Measurements from ENCODE around the gene TRAK1. TPM values are rescaled to one million over a fixed set of nuclear protein-coding genes. Genes with fewer than 3 reads are reported as not detected.

Gene TRAK1
- total and polyA plus RNA-seq, 4 donors, result 35.3 to 69.6 (median 51.7) TPM

DNA sequence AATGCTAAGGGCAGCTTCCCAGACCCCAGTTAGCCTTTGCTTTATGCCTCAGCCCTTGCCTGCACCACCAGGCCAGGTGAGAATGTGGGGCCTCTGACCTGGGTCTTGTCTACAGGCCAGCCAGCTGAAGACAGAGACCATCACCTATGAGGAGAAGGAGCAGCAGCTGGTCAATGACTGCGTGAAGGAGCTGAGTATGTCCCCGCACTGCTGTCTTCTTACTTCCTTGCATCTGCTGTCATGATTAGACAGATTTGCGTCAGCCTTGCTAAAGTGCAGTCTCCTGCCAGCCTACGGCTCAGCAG is 100.2 kb downstream of the TRAK1 start:
- peaks cover 42% of the 10 kb centered on the region for H3K36me3 ChIP-seq (ENCODE audit: control insufficient read depth, insufficient read depth, low read length)
- H3K9me3 ChIP-seq (ENCODE audit: control insufficient read depth, insufficient read depth, low read length), result no peaks in the 10 kb centered on the region
- DNase-seq (ENCODE audit: low read depth in 4 of 6, low spot score in 6 of 6), result no peak
- peaks cover 11% of the 10 kb centered on the region for H3K4me1 ChIP-seq (ENCODE audit: control insufficient read depth, insufficient read depth, low read length)
- H3K4me3 ChIP-seq (ENCODE audit: low read depth, low read length), result no peak overlapping the region
- no peak overlapping the region for H3K27ac ChIP-seq (ENCODE audit: low read depth, low read length)
- 73% methylated on average over 2 of the region's 4 CpGs for WGBS (ENCODE audit: insufficient coverage)
- H3K27me3 ChIP-seq (ENCODE audit: control insufficient read depth, insufficient read depth, low read length), result no peaks in the 10 kb centered on the region

DNA sequence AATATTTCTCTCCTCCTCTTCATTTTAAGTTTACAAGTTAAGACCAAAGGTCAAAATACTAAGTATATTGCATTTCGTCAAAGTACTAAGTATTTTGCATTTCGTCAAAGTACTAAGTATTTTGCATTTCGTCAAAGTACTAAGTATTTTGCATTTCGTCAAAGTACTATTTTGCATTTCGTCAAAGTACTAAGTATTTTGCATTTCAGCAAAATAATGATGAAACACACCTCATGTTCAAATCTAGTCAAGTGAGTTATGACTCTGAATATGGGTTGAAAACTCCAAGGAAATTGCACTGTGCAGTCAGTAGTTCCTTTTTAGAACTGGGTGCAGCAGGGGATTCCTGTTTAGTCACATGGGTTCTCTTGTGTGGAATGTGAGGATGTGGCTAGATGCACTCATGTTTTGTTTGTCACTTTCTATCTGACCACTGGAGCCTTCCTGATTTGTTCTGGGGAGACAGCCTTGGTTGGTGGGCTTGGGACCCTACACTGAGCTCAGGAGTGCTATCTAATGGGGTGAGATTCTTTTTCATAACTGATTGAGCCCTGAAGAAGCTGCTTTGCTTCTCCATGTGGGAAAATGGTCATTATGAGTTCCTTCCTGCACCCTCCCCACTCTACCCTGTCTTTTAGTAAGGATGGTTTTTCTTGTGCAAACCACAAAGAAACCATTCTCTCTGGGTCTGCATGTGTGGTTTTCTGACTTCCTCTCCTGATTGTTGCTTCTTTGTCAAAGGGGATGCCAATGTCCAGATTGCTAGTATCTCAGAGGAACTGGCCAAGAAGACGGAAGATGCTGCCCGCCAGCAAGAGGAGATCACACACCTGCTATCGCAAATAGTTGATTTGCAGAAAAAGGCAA is 101.4 kb downstream of the TRAK1 start:
- no peak overlapping the region for H3K27ac ChIP-seq (ENCODE audit: low read depth, low read length)

DNA sequence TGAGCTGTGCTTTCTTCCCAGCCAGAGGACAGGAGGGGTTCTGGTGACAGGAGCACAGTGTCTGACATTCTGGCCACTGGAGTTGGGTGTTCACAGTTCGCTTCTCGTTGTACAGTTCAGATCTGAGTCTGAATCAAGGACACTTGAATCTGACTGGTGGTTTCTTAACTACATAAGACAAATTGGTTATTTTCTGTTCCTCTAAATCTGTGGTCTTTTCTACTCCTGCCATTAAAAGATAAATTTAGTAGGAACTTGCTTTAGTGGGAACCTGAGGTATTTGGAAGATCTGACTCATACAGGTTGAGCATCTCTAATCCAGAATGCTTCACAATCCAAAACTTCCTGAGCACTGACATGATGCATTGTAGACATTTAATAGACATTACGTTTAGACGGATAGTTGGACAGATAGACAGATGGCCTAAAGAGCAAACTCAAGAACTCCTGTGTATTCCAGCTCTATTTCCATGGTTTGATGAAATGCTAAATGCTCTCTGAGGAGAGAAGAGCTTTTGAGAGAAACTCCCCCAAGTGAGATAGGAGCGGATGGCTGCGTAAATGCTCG is 103.9 kb downstream of the TRAK1 start:
- Histone ChIP-seq H3K27me3 (ENCODE audit: control insufficient read depth, insufficient read depth, low read length) (no peaks in the 10 kb centered on the region), H3K4me3 (ENCODE audit: low read depth, low read length) (no peak overlapping the region), H3K4me1 (ENCODE audit: control insufficient read depth, insufficient read depth, low read length) (peaks cover 6% of the 10 kb centered on the region), H3K9me3 (ENCODE audit: control insufficient read depth, insufficient read depth, low read length) (no peaks in the 10 kb centered on the region), H3K27ac (ENCODE audit: low read depth, low read length) (no peak overlapping the region), H3K36me3 (ENCODE audit: control insufficient read depth, insufficient read depth, low read length) (peaks cover 57% of the 10 kb centered on the region)
- DNase-seq (ENCODE audit: low read depth in 4 of 6, low spot score in 6 of 6), result no peak
- WGBS (ENCODE audit: insufficient coverage), result no CpG with 5 or more reads among the region's 7 CpGs

More for the DNA sequence above, 101.4 kb downstream of the TRAK1 start:
- no peaks in the 10 kb centered on the region for H3K27me3 ChIP-seq (ENCODE audit: control insufficient read depth, insufficient read depth, low read length)
- H3K4me3 ChIP-seq (ENCODE audit: low read depth, low read length), result no peak overlapping the region
- 78% methylated on average over 4 of the region's 8 CpGs for WGBS (ENCODE audit: insufficient coverage)
- peaks cover 49% of the 10 kb centered on the region for H3K36me3 ChIP-seq (ENCODE audit: control insufficient read depth, insufficient read depth, low read length)
- H3K9me3 ChIP-seq (ENCODE audit: control insufficient read depth, insufficient read depth, low read length), result no peaks in the 10 kb centered on the region
- DNase-seq (ENCODE audit: low read depth in 4 of 6, low spot score in 6 of 6), result peak in 1 of 6 donors; percentile 31
- peaks cover 11% of the 10 kb centered on the region for H3K4me1 ChIP-seq (ENCODE audit: control insufficient read depth, insufficient read depth, low read length)

DNA sequence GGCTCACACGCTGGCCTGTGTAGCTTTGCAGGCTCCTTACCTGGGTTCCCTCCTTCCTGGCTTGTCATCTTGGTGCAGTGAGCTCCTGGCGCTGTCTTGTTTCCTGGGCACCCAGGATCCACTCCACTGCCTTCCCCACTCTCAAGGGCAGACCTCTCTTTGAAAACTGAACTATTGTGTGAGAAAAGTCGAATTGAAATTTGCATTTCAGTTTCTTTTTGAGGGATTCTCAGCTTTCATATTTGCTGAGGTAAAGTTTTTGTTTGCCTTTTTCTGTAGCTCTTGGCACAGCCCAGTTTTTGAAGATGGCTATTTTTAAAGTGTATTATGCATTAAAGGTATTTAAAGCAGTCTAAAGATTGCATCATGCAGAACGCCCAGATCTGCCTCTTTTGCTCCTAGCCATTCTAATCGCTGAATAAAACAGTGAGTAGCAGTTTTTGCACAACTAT is 104.7 kb downstream of the TRAK1 start:
- 80% methylated on average over 1 of the region's 5 CpGs for WGBS (ENCODE audit: insufficient coverage)
- no peak for DNase-seq (ENCODE audit: low read depth in 4 of 6, low spot score in 6 of 6)
- Histone ChIP-seq H3K27me3 (ENCODE audit: control insufficient read depth, insufficient read depth, low read length) (no peaks in the 10 kb centered on the region), H3K9me3 (ENCODE audit: control insufficient read depth, insufficient read depth, low read length) (no peaks in the 10 kb centered on the region), H3K36me3 (ENCODE audit: control insufficient read depth, insufficient read depth, low read length) (peaks cover 56% of the 10 kb centered on the region), H3K4me1 (ENCODE audit: control insufficient read depth, insufficient read depth, low read length) (peaks cover 6% of the 10 kb centered on the region), H3K27ac (ENCODE audit: low read depth, low read length) (no peak overlapping the region), H3K4me3 (ENCODE audit: low read depth, low read length) (no peak overlapping the region)

DNA sequence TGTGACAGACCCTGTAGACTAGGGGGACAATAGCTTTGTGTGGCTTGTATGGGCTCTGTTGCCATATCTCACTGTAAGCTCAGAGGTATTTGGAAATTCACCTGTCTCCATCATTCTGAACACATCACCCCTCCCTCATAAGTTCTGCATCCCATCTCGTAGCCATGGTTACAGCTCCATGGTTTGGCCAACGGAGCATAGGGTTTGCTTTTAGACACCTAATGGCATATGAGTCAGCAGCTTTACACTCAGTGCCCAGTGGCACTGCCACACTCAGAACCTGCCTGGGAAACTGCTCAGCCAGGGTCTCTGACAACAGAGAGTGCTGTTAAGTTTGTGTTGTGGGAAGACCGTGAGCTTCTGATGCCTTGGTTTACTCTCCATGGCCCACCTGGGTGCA is 107.6 kb downstream of the TRAK1 start:
- Histone ChIP-seq H3K4me1 (ENCODE audit: control insufficient read depth, insufficient read depth, low read length) (no peaks in the 10 kb centered on the region), H3K4me3 (ENCODE audit: low read depth, low read length) (no peak overlapping the region), H3K36me3 (ENCODE audit: control insufficient read depth, insufficient read depth, low read length) (peaks cover 77% of the 10 kb centered on the region), H3K27ac (ENCODE audit: low read depth, low read length) (no peak overlapping the region), H3K9me3 (ENCODE audit: control insufficient read depth, insufficient read depth, low read length) (no peaks in the 10 kb centered on the region), H3K27me3 (ENCODE audit: control insufficient read depth, insufficient read depth, low read length) (no peaks in the 10 kb centered on the region)
- WGBS (ENCODE audit: insufficient coverage), result 85% methylated on average over 3 of the region's 3 CpGs
- no peak for DNase-seq (ENCODE audit: low read depth in 4 of 6, low spot score in 6 of 6)

DNA sequence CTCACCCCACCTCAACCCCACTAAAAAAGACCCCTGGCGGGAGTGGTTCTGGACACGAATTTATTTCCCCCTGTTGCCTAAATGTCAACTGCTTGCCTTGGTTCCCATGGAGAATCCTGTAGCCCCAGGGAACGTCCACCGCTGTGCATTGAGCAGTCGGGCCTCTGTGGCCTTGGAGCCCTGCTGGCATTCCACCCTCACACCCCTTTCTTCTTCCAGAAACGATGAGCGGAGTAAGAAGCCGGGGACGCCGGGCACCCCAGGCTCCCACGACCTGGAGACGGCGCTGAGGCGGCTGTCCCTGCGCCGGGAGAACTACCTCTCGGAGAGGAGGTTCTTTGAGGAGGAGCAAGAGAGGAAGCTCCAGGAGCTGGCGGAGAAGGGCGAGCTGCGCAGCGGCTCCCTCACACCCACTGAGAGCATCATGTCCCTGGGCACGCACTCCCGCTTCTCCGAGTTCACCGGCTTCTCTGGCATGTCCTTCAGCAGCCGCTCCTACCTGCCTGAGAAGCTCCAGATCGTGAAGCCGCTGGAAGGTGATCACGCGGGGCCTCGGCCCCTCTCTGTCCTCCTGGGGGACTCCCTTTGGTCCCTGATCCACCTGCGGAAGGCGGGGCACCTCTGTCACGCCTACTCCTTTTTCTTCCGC is 111.2 kb downstream of the TRAK1 start:
- 78% methylated on average over 31 of the region's 35 CpGs for WGBS (ENCODE audit: insufficient coverage)
- H3K27me3 ChIP-seq (ENCODE audit: control insufficient read depth, insufficient read depth, low read length), result no peaks in the 10 kb centered on the region
- H3K4me1 ChIP-seq (ENCODE audit: control insufficient read depth, insufficient read depth, low read length), result no peaks in the 10 kb centered on the region
- no peaks in the 10 kb centered on the region for H3K9me3 ChIP-seq (ENCODE audit: control insufficient read depth, insufficient read depth, low read length)
- no peak for DNase-seq (ENCODE audit: low read depth in 4 of 6, low spot score in 6 of 6)
- H3K4me3 ChIP-seq (ENCODE audit: low read depth, low read length), result no peak overlapping the region
- H3K36me3 ChIP-seq (ENCODE audit: control insufficient read depth, insufficient read depth, low read length), result peaks cover 56% of the 10 kb centered on the region
- H3K27ac ChIP-seq (ENCODE audit: low read depth, low read length), result no peak overlapping the region

DNA sequence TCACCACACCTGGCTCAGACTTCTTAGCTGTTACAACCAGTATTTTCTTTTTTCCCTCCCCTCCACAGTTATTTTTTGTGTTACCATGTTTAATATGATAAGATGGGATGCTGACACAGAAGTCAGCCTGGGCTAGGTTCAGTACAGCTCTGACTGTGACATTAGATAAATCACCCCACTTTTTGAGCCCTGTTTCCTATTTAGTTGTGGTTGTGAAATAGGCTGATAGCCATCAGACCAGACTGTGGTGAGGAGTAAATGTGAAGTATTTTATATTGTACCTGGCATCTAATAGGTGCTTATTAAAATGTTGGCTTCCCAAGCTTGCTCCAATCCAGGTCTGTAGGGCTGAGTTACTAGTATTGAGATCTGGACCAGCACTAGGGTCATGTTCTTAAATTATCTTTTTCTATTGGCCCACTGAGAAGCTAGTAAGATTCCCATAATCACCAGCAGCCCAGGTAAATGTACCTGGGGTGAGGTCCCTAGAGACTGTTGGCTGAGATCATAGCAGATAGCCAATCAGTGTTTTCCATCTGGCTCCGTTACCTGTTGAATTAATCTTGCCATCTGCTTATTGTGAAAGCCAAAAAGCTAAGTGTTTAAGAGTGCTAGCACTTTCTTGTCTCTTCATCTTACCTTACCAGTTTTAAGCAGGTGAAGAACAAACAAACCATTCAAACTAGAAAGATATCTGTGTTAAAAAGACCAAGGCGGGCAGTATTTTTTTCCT is 113.9 kb downstream of the TRAK1 start:
- WGBS (ENCODE audit: insufficient coverage), result 100% methylated on average over 1 of the region's 2 CpGs
- Histone ChIP-seq H3K36me3 (ENCODE audit: control insufficient read depth, insufficient read depth, low read length) (peaks cover 57% of the 10 kb centered on the region), H3K9me3 (ENCODE audit: control insufficient read depth, insufficient read depth, low read length) (no peaks in the 10 kb centered on the region), H3K4me1 (ENCODE audit: control insufficient read depth, insufficient read depth, low read length) (peaks cover 3% of the 10 kb centered on the region), H3K27ac (ENCODE audit: low read depth, low read length) (no peak overlapping the region), H3K4me3 (ENCODE audit: low read depth, low read length) (no peak overlapping the region), H3K27me3 (ENCODE audit: control insufficient read depth, insufficient read depth, low read length) (no peaks in the 10 kb centered on the region)
- DNase-seq (ENCODE audit: low read depth in 4 of 6, low spot score in 6 of 6), result no peak

DNA sequence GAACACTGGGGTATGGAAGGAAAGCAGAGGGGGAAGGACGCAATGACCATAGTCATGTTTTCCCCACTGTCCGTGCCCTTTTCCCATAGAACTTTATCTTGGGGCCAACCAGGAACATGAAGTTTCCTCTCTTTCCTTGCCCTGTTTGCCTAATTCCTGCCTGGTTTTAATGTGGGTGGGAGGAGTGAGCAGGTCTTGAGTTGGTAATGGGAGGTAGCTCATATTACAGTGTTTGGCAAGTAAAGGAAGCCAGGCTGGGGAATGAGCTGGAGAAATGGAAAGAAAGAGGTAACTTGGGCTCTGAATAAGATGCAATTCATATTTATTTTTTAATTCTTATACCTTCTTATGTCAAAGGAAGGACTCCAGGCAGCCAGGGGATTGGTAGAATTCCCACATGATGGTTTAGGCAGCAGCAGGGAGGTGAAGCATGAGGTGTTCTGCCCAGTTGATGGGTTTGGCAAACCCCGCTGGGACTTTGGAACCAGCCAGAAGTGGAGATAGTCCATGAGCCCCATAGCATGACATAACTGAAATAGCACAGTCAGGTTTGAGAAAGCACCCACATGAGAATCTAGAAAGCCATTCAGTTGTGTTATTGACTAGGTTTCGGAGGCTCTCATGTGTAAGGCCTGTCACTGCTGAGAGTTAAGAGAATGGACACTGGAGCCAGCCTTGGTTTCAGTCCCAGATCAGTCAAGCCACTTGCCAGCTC is 114.8 kb downstream of the TRAK1 start:
- peaks cover 55% of the 10 kb centered on the region for H3K36me3 ChIP-seq (ENCODE audit: control insufficient read depth, insufficient read depth, low read length)
- H3K27me3 ChIP-seq (ENCODE audit: control insufficient read depth, insufficient read depth, low read length), result no peaks in the 10 kb centered on the region
- WGBS (ENCODE audit: insufficient coverage), result 66% methylated on average over 2 of the region's 4 CpGs
- H3K4me1 ChIP-seq (ENCODE audit: control insufficient read depth, insufficient read depth, low read length), result peaks cover 3% of the 10 kb centered on the region
- DNase-seq (ENCODE audit: low read depth in 4 of 6, low spot score in 6 of 6), result no peak
- no peaks in the 10 kb centered on the region for H3K9me3 ChIP-seq (ENCODE audit: control insufficient read depth, insufficient read depth, low read length)
- no peak overlapping the region for H3K4me3 ChIP-seq (ENCODE audit: low read depth, low read length)
- H3K27ac ChIP-seq (ENCODE audit: low read depth, low read length), result no peak overlapping the region

DNA sequence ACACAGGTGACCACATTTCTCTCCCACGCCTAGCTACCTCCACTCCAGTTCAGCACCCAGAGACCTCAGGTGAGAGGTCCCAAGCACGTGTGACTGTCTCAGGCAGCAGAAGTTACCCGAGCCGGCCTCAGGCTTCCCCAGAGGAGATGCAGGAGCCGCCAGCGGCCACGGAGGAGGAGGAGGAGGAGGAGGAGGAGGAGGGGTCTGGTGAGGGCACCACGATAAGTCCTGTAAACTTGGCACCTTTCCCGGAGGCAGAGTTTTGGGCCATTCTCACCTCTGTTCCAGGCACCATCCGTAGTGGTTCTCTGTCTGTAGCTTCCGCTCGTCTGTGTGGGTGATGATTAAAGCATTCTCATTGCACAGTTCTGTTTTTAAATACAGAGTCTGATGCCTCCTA is 118.8 kb downstream of the TRAK1 start:
- H3K4me3 ChIP-seq (ENCODE audit: low read depth, low read length), result no peak overlapping the region
- no peaks in the 10 kb centered on the region for H3K27me3 ChIP-seq (ENCODE audit: control insufficient read depth, insufficient read depth, low read length)
- H3K4me1 ChIP-seq (ENCODE audit: control insufficient read depth, insufficient read depth, low read length), result peaks cover 3% of the 10 kb centered on the region
- no peak for DNase-seq (ENCODE audit: low read depth in 4 of 6, low spot score in 6 of 6)
- no peaks in the 10 kb centered on the region for H3K9me3 ChIP-seq (ENCODE audit: control insufficient read depth, insufficient read depth, low read length)
- 83% methylated on average over 2 of the region's 12 CpGs for WGBS (ENCODE audit: insufficient coverage)
- H3K36me3 ChIP-seq (ENCODE audit: control insufficient read depth, insufficient read depth, low read length), result peaks cover 32% of the 10 kb centered on the region
- no peak overlapping the region for H3K27ac ChIP-seq (ENCODE audit: low read depth, low read length)

All from spinal cord (tissue), 10 donors.